ENCODE measurements around the gene KIDINS220.

The KIDINS220 gene

DNA sequence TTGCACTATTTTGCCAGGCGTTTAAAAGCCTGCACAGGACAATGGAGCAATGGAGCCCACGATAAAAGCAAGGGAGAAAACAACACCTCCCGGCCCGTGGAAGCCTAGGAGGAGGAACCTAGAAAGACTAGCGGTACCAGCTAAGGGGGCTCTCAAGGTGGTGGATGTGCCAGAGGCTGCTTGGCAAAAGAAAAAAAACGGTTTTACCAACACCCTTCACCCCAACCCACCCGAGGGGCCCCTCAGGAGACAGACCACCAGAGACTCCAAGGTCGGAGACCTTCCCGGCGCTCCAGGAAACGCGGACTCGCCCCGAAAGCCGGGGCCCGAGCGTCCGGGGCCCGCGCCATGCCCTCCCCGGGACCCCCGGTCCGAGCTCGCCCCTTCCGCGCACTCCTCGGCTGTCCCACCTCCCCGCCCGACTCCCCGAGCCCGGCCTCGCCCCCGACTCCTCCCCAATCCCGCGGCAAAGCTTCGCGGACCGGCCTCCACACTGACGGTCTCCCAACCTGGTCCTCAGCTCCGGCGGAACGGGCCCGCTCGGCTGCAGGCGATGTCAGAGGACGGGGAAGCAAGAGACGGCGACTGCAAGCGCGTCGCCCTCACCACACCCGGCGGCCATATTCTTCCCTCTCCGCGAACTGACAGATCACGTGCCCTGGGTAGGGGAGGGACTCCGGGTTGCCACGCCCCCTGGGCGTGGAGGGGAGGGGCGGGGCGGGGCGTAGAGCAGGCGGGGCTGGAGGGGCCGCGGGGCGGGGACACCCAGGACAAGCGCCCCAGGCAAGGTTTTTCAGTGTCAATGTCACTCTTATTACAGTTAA, at the start of gene KIDINS220:
Gene KIDINS220 (minus strand): TSS at position 643 of the 824 bp plus-strand sequence. CDS start 10,520 bp downstream, outside the sequence.
- peak; percentile 91 for DNase-seq (ENCODE audit: low spot score)

DNA sequence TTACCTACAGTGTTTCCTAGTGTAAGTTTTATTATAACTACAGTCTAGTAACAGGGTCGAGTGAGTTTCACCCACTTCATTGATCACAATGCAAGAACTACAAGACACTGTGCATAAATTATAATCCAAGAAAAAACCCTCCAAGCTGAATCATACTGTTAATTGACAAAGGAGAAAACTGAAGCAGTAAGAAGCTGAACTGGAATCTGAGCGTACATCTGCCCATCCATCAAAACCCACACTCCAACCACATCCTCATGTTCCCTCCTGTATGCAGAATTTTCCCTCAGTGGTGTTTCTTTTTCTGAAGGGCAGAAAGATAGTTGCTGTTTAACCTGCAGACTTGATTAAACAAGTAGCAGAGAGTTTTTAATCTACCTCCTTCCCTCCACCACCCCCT, 49.5 kb upstream of the KIDINS220 start:
- DNase-seq (ENCODE audit: low spot score): no peak

DNA sequence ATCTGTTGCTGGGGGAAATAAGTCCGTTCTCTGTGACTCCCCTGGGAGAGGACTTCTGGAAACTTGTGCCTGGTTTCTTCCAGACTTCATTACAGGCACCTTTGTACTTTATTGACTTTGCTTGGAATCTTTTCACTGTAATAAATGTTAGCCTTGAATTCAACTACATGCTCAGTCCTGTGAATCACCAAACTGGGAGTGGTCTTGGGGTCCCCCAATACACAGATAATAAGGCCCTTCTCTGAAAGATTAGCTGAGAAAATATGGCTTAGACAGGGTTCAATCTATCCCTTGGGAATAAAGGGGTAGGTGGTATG, 48.7 kb upstream of the KIDINS220 start:
- no peak for DNase-seq (ENCODE audit: low spot score)

GRCh38 chr2:8885449-8886201, 48.2 kb upstream of the KIDINS220 start:
- no peak for DNase-seq (ENCODE audit: low spot score)

DNA sequence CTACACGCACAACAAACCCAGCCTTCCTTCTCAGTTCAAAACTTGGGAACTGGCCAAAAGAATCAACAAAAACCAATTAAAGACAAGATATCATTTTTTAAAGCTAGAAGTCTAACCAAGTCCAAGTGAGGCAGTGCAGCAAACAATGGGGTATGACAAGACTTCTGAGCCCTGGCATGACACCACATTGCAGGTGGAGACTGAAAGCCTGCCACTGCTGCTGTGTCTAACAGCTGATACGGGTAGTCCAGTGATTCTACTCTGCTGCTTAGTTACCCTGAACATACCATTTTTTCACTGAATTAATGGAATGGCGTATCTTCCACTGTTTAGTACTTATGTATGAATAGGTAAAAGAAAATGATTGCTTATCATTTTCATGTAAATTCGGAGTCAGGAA, 47.4 kb upstream of the KIDINS220 start:
- no peak for DNase-seq (ENCODE audit: low spot score)

DNA sequence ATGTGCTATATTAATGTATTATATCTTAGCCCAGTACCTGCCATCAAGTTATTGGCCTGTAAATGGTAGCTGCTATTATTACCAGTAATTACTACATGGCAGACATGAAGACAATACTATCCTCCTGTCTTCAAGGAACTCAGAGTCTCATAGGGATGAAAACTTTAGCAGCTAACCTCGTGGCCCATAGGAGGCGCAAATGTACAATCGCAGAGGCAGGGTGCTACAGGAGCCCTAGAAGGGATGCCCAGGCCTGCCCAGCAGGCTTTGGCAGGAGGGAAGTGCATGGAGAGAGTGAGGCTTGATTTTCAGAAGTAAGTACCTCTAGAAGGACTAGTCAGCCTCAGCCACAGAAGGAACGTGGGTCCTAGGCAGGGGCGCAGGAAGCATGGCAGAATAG, 44.7 kb upstream of the KIDINS220 start:
- DNase-seq (ENCODE audit: low spot score): peak; percentile 37

GRCh38 chr2:8877894-8878293, 40.5 kb upstream of the KIDINS220 start:
- DNase-seq (ENCODE audit: low spot score): no peak

DNA sequence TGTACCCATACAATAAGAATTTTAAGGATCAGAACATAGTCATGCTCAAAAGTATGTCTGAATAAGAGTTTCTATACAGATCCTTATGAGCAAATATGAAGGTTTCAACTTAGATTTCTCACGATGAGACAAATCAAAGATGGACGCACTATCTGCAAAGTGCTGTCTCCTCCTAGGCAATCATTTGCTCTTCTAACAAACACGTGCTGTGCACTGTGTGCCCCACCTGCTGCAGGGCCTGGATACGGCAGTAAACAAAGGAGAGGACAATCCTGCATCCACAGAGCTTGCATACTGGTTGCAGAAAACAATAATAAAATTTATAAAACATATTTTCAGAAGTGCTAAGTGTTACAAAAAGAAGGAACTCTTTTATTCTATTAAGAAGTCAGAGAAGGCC, 39.9 kb upstream of the KIDINS220 start:
- DNase-seq (ENCODE audit: low spot score): no peak

DNA sequence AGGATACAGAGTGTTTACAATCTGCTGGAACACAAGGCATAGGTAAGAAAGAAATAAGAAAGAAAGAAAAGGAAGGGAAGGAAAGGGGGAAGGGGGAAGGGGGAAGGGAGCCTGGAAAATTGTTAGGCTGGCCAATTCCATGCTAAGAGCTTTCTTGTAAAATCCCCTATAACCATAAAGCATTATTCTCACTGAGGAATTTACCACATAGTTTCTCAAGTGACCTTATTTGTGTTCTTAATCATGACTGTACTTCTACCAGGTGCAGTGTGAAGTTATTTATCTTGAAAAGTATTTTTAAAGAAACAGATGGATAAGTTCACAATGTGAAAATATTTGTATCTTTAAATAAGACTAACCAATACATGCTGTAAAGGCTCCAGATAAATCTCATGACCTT, 39.2 kb upstream of the KIDINS220 start:
- DNase-seq (ENCODE audit: low spot score): no peak

GRCh38 chr2:8872821-8873432, 35.5 kb upstream of the KIDINS220 start:
- DNase-seq (ENCODE audit: low spot score): peak; percentile 72

DNA sequence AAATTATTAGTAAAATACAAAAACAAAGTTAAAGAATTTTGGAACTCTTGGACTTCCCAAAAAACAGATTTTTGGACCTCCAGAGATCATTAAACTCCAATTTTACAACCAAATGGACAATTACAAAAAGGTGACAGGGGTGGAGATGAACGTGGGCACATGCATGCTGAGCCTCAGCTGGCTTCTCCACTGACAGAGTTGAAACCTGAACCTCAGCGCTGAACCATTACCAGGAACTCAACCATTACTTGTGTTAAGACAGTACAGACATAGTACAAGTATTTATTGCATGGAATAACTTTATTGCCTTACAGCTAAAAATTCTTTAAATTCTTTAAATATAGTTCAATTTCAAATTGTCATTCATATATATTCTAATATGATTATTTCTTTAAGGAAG, 33.0 kb upstream of the KIDINS220 start:
- no peak for DNase-seq (ENCODE audit: low spot score)

DNA sequence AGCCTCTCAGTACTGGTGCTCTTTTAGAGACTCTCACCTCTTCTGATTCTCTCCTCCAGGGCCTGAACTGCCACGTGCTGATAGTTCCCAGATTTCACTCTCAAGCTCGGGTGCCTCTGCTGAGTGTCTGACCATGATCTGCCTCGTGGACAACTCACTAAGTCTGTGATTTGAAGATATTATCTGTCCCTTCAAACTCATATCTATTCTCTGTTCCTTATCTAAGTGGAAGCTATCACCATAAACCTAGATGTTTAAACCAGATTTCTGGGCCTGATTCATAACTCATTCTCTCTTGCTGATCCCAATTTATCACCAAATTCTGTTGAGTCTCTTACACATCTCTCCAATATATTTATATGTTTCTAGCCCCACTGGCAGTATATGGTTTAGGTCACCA, 29.9 kb upstream of the KIDINS220 start:
- no peak for DNase-seq (ENCODE audit: low spot score)

- no peak for DNase-seq (ENCODE audit: low spot score)
Measured at GRCh38 chr2:8863331-8863953, 26.0 kb upstream of the KIDINS220 start.

DNA sequence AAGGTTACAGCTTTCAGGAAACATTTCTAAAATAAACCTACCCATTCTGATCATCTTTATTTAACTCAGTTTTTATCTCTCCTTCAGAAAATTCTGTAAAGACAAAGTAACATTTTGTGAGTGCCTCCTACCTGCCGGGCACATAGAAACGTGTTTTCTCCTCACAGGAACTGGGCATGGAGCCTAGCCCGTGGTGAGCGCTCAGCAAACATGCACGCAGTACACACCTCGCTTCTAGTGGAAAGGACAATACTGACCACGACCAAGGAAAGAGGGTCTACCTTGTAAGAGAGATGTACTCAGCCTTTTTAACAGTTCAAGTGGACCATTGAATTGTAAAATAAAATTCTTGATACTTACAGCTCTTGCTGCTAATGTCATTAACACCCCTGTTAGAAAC, 24.8 kb upstream of the KIDINS220 start:
- no peak for DNase-seq (ENCODE audit: low spot score)

DNA sequence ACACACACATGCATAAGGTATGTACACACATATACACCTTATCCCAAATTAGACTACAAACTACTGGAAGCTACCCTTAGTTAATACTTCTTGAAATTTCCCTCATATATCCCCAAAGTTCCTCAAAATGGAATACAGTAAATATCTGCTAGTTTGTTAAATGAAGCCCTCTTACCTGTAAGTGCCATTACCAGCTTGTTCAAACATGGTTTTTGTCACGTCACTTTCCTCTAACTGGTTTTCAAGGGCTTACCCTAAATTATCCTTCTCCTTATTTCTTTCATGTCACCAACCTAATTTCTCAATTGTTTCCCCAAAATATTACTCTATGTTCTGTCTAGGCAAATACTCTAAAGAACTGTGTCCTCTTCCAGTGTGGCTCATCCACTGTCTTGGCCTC, 24.4 kb upstream of the KIDINS220 start:
- no peak for DNase-seq (ENCODE audit: low spot score)

DNA sequence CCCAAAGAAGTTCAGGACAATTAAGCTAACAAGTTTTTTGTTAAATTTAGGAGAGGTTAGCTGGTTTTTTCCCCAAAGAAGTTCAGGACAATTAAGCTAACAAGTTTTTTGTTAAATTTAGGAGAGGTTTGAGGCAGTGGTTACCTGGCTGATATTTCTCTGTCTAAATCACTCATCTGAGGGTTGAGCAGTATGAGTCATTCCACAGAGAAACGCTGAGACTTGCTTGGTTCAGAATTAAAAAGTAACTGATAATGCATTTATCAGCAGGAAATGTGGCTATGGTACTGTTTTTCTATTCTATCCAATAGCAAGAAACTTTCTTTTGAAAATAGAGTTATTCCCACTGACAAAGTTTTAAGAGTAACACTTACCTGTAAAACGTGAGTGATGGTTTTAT, 22.8 kb upstream of the KIDINS220 start:
- no peak for DNase-seq (ENCODE audit: low spot score)

- no peak for DNase-seq (ENCODE audit: low spot score)
Measured at GRCh38 chr2:8858910-8859309, 21.5 kb upstream of the KIDINS220 start.

DNA sequence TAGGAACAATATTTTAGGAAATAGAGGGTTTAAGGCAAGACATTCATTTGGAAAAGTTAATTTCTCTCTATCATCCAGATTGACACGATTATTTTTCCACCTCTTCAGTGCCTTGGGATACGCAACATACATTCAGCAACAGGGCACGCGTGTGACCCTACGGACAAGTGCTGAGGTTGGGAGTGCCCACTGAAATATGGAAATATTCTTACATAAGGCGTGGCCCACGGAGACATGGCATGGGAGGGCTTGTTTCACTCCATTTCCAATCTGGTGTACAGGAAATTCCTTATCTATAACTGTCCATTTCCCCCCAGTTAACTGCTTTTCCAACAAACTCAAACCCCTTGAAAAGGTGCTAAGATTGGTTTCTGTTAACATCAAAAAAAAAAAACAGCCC, 20.9 kb upstream of the KIDINS220 start:
- no peak for DNase-seq (ENCODE audit: low spot score)

GRCh38 chr2:8857709-8858108, 20.3 kb upstream of the KIDINS220 start:
- DNase-seq (ENCODE audit: low spot score): no peak

- no peak for DNase-seq (ENCODE audit: low spot score)
Measured at GRCh38 chr2:8856176-8856575, 18.8 kb upstream of the KIDINS220 start.

DNA sequence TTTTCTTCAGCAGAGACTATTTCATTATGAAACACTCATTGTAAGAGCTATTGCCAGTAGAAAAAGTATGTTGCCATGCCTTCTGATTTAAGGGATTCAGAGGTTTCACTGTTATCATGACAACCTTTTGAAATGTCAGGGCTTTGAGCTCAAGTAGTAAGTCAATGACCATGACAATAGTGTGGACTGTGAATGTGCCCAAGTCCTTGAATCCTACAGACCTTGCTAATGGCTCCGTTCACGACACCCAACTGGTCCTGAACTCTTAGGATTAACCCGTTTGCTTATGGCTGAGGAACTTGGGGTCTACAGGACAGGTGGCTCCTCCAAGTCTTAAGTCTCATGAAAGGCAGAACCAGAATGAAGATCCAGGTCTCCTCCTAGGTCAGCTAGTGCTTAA, 17.6 kb upstream of the KIDINS220 start:
- no peak for DNase-seq (ENCODE audit: low spot score)

GRCh38 chr2:8853426-8853825, 16.0 kb upstream of the KIDINS220 start:
- no peak for DNase-seq (ENCODE audit: low spot score)
